Measurements from ENCODE around the gene TSGA10IP.

TSGA10IP gene

DNA sequence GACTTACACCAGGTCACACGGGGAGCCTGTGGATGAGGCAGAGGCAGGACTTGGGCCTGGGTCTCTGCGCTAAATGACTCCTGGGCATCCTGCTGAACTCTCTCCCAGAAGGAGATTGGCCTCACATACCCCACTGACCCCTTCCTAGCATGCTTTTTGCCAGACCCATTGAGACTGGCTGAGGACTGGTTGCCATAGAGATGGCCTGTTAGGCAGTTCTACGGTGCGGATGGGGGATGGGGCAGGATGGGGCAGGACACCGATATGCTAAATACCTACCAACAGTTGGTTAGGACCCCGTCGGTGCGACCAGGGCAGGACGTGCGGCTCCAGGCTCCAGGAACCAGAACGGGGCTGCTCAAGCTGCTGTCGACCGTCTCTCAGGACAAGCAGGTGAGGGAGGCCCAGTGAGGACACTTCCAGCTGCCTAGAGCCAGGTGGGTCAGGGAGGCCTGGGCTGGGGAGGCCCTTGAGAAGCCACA lies at the start of gene TSGA10IP:
TSGA10IP (plus strand) TSS at position 51 of the 482 bp plus-strand sequence; CDS start at position 247, 196 bp downstream.
- DNase-seq, result no peak

DNA sequence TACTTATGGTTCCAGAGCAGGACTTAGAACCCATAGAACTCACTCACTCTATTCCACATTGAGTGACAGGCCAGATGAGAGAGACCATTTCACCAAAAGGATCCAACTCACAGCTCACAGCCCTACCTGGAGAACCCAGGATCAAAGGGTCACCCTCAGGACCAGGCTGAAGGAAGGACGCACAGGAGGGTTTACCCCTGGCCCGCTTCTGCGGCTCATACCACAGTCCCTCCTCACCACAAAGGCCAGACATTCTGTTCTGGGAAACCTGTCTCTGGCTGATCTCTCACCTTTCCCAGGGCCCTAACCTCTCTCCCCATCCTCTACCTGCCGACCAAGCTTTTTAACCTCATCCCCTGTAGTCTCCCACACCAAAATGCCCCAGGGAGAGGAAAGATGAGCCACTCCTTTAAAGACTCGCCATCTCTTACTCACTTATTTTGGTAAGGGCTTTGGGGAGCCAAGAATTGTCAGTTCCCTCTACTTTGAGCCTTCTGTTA lies 49.7 kb upstream of the TSGA10IP start:
- no peak for DNase-seq

DNA sequence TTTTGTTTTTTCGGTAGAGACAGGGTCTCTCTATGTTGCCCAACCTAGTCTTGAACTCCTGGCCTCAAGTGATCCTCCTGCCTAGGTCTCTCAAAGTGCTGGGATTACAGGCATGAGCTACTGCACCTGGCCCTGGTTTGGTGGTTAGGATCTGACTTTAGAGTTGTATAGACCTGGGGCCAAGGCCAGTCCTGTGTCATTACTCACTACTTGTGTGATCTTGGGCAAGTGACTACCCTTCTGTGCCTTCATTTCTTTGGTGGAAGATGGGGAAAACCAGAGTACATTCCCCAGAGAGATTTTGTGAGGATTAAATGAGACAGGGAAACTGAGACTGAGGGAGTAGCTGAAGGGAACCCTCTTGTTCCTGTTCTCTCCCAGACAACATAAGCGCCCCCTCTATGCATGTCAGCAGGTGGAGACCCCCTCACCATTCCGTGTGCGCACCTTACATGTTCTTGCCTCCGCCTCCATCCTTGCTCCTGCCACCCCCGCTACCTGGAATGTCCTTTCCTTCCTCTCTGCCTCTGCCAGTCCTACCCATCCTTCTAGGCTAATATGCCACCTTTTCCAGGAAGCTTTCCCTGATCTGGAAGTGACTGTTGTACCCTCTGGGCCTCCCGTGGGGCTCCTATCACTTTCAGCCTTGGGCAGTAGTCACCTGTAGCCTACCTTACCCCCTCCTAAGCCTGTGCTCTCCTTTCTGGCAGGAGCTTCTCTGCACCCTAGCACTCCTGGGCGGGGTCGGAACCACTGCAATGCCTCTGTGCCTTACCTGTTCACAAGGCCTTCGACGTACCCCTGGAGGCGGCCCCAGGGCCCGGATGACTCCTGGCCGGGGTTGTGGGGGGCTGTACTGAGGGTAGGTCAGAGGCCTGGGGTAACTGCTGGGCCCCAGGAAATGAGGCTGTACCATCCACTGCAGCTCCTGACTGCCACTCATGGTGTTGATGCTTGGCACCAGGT lies 49.0 kb upstream of the TSGA10IP start:
- no peak for DNase-seq

DNA sequence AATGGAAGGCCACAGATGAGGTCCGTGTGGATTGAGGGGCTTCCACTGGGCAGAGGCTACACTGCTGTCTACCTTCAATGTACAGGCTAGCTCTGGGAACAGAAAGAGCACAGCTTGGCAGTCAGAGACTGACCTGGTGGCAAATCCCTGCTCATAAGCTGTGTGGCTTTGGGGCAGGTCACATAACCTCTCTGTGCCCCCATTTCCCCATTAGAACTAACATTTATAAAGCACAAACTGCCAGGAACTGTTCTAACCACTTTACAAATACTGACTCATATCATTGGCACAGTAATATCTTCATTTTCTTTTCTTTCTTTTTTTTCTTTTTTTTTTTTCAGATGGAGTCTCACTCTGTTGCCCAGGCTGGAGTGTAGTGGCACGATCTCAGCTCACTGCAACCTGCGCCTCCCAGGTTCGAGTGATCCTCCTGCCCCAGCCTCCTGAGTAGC lies 48.2 kb upstream of the TSGA10IP start:
- DNase-seq, result no peak

DNA sequence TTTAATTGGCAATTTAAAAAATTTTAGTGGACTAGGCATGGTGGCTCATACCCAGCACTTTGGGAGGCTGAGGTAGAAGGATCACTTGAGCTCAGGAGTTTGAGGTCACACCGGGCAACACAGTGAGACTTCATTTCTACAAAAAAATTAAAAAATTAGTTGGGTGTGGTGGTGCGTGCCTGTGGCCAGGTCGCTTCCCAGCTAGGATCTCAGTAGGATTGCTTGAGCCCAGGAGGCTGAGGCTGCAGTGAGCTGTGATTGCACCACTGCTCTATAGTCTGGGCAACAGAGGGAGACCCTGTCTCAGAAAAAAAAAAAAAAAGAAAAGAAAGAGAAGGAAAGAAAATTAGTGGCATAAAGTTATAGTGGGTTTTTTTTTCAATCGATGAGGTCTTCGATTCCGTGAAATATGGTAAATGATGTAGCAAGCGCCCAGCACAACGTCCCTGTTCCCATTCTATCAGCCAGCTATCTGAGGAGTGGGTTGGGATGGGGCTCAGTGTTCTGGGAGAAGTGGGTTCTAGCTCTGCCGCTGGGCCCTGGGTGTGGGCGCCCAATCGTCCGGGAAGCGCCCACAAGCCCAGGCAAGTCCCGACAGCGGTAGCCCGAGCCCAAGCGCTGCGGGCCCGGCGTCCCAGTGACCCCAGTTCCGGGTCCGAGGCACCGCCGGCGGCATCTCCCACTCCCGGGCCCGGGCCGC lies 46.5 kb upstream of the TSGA10IP start:
- no peak for DNase-seq

DNA sequence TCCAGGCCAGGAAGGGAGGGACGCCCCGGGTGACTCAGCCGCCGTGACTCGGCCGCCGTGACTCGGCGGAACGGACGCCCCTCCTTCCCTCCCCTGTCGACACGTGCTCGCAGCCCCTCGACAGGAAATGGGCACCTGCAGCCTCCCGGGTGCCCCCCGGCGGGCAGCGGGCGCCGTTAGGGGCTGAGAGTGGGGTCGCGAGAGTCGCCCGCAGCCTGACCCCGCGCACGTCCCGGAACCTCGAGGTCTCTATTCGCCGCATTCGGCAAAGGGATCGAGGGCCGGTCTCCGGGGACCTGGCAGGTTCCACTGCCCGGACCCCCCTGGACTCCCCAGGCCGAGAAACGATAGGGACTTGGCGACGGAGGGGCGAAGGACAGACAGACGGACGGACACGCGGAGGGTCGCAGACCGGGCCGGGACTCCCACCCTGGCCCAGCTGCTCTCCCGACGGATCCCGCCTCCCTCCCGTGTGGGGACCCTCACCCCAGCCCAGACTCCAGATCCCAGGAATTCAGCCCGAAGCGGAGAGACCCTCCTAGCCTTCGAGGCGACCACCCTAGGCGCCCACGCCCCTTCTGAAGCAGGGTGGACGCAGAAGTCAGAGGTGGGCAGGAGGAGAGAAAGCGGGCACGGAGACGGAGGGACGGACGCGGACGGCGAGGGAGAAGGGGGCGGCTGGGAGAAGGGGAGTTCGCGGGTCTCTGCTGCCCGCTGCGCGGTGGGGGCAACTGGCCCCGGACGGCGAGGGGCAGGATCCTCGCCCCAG lies 45.7 kb upstream of the TSGA10IP start:
- DNase-seq, result peak; percentile 65

DNA sequence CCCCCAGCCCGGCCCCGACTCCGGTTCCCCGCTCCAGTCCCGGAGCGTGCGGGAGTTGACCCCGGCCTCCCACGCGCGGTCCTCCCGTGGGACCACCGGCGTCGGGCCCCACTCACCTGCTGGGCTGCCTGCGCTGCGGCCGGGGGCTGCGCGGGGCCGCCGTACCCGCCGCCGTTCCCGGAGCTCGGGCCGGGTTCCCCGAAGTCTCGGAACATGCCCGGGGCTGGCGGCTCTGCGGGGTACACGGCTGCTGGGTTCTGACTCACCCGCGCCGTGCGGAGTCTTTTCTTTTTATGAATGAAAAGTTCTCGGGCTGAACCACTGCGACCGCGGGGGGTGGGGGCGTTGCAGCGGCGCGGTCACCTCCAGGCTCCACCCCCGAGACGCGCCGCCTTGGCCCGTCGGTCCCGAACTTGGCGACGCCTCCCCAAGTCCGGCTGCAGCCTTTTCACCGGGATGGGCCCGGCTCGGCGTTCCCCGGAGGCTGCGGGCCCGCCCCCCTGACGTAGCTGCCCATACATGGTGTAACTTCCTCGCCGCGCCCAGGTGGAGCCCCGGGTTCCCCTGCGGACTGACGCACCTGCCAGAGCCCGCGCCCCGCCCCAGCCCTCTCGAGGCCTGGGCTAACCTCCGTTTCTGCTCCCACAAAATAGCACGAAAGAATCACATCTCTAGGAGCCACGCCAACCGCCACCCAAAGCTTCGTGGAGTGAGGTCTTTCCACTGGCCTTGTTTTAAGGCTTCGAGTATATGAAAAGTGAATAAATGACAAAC lies 45.0 kb upstream of the TSGA10IP start, which contains the start of gene FOSL1:
FOSL1 (minus strand) TSS at position 264 of the 774 bp plus-strand sequence; CDS start at position 215, 49 bp downstream.
- DNase-seq, result peak; percentile 95

DNA sequence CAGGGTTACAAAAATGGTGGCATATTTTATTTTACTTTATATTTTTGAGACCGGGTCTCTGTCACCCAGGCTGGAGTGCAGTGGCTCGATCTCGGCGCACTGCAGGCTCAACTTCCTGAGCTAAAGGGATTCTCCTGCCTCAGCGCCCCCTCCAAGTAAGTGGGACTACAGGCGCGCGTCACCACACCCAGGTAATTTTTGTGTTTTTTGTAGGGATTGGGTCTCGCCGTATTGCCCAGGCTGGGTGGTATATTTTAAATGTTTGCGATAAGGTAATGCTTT lies 44.4 kb upstream of the TSGA10IP start:
- no peak for DNase-seq

DNA sequence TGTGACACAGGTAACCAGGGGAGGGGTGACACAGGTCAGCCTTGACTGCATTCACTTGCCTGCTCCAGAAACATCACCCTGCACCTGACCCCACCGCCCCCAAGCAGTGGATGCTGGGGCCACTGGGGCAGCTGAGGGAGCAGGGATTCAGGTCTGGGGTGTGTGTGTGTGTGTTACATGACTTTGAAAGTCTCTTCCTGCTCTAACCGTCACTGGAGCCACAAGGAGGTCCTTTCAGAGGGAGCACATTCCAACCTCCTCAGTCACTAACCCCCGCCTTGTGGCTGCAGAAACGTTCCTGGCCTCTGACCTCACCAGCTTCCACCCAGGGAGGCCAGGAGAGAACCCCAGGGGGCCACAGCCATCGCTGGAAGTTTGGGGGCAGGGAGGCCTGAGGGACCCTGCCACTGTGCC lies 42.2 kb upstream of the TSGA10IP start:
- DNase-seq, result no peak

DNA sequence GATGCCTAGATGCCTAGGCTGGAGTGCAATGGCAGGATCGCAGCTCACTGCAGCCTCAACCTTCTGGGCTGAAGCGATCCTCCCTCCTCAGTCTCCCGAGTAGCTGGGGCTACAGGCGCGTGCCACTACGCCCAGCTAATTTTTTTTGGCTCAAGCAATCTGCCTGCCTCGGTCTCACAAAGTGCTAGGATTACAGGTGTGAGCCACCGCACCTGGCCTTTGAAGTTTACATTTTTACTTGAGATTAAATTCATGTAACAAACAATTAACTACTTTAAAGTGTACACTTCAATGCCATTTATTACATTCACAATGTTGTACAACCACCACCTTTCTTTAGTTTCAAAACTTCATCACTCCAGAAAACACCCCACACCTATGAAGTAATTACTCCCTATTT lies 41.6 kb upstream of the TSGA10IP start:
- no peak for DNase-seq

DNA sequence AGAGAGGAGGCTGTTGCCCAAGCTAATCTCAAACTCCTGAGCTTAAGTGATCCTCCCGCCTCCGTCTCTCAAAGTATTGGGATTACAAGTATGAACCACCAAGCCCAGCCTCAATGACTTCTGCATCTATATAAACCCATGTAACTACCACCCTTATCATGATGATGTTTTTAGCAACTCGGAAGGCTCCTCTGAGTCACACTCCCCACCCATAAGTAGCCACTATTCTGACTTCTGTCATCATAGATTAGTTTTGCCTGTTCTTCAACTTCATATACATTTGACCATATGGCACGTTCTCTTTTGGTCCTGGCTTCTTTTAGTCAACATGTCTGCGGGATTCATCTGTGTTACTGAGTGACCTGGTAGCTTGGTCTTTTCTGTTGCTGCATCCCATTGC lies 38.7 kb upstream of the TSGA10IP start:
- no peak for DNase-seq

DNA sequence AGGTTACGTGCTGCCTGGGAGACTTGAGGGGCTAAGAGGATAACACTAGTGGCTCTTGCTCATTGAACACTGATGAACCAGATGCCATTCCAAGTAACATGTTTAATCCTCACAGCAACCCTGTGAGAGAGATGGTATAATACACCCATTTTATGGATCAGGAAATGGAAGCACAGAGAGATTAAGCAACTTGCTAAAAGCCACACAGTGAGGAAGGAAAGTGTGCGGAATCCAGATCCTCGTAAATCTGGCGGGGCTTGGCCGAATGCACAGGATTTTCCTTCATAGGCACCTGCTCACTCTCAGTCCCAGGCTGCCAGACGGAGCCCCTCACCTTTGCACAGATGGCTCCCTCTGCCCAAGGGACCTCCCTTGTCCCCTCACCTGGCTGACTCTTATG lies 37.4 kb upstream of the TSGA10IP start:
- no peak for DNase-seq

DNA sequence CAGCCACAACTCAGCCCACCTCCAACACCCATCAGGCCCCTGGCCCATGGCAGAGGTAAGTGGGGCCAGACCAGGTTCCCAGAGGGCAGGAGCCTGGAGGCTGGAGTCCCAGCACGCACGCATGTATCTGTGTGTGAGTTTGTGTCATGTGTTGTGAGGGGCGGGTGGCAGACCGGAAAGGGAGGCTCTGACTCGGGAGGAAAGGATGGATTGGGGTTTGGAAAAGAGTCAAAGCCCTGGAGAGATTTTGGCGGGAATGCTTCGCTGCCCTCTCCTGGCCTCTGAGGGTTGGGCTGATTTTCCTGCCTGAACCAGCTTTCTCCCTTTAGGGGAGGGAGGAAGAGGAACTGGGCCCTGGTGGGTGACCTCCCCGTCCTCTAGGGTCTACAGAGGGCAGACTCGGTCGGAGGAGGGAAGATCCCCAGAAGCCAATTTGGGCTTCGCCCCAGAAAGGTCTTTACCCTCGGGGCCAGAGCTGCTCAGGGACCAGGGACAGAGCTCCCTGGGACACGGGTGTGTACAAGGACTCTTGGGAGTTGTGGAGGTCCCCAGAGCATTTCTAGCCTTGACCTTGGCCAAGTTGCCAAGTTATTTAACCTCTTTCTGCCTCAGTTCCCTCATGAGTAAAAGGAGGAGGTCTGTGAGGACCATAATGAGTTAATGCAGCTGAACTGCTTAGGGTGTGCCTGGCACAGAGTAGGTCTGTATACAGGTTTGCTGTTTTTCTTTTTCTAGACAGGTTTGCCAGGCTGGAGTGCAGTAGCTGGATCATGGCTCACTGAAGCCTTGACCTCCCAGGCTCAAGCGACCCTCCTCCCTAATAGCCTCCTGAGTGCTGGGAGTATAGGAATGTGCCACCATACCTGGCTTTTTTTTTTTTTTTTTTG lies 33.4 kb upstream of the TSGA10IP start:
- no peak for DNase-seq

DNA sequence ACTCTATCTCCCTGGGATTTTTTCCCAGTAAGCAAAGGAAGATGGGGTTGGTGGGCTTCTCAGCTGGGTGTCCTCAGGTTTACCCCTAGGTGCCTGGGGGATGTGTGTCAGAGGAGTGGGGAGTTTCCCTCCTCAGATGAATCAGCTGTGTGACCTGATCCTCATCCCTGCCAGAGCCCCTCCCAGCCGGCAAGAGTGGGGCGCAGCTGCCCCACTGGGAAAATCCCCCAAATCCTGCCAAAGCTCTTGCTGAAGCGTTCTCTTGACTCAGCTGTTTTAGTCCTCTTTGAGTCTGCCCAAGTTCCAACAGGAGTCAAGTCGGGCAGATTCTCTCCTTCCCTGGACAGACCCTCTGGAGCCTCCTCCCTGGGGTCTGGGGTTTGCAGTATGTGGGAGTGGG lies 32.4 kb upstream of the TSGA10IP start:
- DNase-seq, result no peak

DNA sequence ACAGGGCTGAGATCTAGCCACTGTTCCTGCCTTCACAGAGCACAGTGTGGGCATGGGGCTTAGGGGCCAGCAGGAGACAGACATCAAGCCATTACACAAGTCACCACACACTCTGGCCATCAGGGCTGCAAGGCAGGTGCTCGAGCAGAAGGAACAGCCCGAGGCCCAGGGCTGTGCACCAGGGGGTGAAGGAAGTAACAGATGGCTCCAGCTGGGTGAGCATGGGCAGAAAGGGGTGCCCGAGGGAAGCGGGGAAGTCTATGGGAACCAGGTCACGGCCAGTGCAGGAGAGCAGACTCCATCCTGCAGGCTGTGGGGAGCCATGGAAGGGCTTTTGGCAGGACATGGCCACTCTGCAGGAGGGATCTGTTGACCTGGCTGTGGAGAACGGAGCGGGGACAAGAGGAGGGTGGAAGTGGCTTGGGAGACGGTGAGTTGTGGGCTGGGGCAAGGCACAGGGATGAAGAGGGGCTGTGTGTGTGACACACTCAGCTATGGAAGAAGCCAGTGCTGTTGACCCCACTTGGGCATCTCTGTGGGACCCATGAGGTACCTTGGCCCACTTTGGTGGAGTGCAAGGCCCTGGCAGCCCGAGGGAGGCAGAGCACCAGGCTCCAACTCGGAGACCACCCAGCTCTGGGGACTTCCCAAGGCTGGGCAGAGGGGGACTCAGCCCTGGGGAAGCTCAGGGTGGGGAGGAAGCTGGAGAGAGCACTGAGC lies 30.0 kb upstream of the TSGA10IP start:
- DNase-seq, result no peak

DNA sequence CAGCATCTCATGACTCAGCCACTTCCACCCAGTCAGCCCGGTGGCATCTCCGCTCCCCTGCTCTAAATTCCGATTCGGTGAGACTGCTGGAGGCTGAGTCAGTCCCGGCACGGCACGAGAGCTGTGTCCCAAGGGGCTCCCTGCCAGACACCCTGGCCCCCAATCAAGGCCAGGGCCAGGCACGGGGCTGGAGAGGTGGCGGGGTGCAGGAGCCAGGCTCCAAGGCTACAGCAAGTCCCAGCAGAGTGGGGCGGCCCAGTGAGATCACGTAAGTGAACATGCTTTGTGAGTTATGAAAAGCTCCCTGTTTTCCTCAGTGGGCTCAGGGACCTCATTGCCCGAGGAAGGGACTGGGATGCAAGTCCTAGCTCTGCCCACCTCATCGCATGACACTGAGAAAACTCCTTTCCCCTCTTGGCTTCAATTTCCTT lies 29.4 kb upstream of the TSGA10IP start:
- peak; percentile 39 for DNase-seq

DNA sequence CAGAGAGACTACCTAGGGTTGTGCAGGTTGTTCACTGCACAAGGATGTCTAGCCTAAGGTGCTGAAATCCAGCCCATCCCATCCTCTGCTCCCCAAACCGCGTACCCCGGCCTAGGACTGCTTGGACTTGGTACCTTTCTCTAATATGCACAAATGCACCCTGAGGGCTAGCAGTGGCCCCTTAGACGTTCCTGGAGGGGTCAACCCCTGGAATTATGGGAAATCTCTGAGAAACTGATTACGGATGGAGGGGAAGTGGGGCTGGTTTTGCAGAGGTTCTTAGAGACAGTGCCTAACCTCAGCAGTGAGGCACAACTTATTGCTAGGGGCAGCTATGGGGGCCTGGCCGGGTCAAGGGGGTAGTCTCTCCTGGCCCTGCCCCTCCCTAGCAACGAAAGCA lies 28.9 kb upstream of the TSGA10IP start:
- DNase-seq, result no peak

DNA sequence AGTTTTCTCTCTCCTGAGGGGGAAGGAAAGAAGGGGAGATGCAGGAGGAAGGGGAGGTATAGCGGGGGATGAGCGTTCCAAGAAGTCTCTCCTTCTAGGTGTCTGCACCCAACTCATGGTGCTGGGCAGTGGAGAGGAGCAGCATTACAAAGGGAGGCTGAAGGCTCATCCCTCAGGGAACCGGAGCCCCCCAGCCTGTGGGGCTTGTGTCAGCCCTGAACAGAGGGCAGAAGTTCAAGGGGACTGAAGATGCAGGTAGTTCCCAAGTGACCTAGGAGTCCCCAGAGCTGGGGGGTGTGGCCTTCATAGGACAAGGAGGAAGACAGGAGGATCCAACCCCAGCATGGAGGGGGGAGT lies 28.2 kb upstream of the TSGA10IP start:
- no peak for DNase-seq

DNA sequence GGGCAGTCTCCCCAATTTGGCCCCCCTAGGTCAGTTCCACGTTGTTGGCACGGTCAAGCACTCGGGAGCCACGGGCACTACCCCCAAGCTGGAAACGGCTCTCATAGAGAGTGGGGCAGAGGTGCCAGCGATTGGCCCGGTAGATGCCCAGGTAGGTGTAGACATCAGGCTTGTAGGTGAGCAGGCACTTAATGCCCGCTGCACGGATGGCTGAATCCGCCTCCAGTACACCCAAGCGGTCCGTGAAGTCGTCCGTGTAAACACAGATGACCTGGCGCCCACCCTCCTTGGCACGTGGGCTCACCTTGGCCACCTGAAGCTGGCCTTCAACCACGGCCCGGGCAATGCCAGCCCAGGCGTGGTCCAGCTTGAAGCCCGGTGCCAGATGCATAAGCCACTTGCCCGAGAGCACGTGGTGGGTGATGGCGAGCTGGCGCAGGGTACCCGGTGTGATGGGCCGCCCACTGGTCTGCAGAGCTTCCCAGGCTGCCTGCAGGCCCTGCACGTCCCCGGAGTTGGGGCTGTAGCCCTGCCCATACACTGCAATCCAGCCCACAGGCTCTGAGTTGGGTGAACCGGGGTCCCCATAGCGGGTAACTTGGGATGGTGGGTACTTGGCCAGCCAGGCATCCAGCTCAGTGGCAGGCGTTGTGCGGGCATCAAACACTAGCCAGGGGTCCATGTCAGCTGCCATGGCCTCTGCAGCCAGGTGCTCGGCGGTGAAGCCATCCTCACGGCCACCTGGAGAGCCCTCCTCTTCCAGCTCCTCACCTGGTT lies 27.7 kb upstream of the TSGA10IP start:
- no peak for DNase-seq

Data from CD4-positive, alpha-beta T cell treated with Interleukin-17A for 4 hours (primary cell).